GM15510 (cell line): ENCODE data around the gene PRSS38.

Experiments
- POLR2A ChIP-seq: IDR thresholded peaks from 3 replicates; pipeline ENCODE4 v1.6.1; 2011; ENCODE audit warnings: borderline replicate concordance; ENCODE audit not compliant: insufficient read length; ENCODE audit errors: extremely low read depth

The PRSS38 gene

GRCh38 chr1:227795732-227796131 lies 19.7 kb upstream of the PRSS38 start:
- TF ChIP-seq POLR2A, result no peak

DNA sequence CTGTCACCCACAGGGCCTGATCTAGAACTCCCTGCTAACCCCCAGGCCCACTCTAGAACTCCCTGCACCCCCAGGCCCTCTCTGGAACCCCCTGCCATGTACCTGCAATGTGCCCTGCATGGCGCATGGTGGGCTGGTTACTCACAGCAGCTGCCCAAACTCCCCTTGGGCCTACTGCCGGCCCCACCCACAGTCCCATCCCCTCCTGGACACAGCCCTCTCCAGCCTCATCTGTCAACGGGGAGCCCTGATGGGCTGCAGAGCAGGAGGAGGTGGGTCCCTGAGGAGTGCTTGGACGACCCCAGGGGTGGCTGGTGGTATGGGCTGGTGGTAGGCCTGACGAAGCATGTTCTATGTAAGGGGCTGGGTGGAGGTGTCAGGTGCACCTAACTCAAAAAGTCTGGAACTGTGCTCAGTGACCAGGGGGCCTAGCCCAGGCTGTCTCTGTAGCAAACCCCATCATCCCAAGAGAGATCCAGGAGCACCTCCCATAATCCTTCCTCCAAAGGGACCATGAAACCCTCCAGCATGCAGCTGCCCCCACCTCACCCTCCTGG lies 19.0 kb upstream of the PRSS38 start:
- no peak for TF ChIP-seq POLR2A

- TF ChIP-seq POLR2A, result no peak
Measured at GRCh38 chr1:227797144-227797543, 18.3 kb upstream of the PRSS38 start.

DNA sequence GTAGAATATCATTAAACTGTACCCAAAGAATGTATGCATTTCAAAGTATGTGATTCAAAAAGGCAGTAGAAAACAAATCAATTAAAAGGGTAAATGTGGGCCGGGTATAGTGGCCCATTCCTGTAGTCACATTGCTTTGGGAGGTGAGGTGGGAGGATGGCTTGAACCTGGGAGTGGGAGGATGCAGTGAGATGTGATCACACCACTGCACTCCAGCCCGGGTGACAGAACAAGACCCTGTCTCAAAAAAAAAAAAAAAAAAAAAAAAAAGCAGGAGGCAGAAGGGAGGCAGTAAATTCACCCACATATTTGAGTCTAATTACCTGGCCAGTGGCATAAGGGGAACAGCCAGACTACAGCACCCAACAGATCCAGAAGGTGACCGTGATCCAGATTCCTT lies 17.9 kb upstream of the PRSS38 start:
- no peak for TF ChIP-seq POLR2A

- TF ChIP-seq POLR2A, result no peak
Measured at GRCh38 chr1:227798078-227798802, 17.2 kb upstream of the PRSS38 start.

DNA sequence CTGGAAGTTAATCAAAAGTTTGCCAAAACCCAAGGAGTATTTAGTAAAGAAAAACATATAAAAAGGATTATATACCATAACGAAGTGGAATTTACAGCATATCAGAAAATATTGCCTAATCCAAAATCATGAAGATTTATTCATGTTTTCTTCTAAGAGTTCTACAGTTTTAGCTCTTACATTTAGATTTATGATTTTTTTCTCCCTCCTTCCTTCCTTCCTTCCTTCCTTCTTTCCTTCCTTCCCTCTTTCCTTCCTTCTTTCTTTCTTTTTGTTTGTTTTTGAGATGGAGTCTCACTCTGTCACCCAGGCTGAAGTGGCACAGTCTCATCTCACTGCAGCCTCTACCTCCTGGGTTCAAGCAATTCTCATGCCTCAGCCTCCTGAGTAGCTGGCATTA lies 15.7 kb upstream of the PRSS38 start:
- no peak for TF ChIP-seq POLR2A

DNA sequence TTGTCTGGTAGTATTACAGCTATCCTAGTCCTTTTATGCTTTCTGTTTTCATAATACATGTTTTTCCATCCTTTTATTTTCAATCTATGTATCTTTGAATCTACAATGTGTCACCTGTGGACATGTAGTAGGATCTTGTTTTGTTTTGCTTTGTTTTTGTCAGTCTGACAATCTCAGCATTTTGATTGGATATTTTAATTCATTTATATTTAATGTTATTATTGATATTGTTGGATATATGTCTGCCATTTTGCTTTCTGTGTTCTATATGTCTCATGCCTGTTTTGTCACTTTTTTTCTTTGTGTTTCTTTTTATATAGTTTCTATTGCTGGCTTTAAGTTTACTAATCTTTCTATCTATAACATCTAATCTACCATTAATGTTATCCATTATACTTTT lies 11.5 kb upstream of the PRSS38 start:
- TF ChIP-seq POLR2A, result no peak

GRCh38 chr1:227805606-227806197 lies 9.8 kb upstream of the PRSS38 start:
- no peak for TF ChIP-seq POLR2A

DNA sequence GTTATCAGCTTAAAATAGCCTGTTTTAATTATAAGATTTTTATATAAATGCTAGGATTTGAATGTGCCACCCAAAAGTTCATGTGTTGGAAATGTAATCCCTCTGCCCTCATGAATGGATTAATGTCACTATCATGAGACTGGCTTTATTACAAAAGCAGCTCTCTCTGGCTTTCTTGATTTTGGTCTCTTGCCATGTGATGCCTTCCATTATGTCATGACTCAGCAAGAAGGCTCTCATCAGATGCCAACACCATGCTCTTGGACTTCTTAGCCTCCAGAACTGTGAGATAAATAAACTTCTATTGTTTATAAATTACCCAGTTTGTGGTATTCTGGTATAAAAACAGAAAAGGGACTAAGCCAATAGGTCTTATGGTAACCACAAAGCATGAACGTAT lies 6.9 kb upstream of the PRSS38 start:
- no peak for TF ChIP-seq POLR2A

- no peak for TF ChIP-seq POLR2A
Measured at GRCh38 chr1:227809026-227809425, 6.4 kb upstream of the PRSS38 start.

DNA sequence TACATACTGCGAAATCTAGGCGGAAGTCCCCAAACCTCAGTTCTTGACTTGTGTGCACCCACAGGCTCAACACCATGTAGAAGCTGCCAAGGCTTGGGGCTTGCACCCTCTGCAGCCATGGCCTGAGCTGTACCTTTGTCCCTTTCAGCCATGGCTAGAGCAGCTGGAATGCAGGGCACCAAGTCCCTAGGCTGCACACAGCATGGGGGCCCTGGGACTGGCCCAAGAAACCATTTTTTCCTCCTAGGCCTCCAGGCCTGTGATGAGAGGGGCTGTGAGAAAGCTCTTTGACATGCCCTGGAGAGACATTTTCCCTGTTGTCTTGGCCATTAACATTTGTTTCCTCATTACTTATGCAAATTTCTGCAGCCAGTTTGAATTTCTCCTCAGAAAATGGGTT lies 1.5 kb upstream of the PRSS38 start:
- TF ChIP-seq POLR2A, result no peak

DNA sequence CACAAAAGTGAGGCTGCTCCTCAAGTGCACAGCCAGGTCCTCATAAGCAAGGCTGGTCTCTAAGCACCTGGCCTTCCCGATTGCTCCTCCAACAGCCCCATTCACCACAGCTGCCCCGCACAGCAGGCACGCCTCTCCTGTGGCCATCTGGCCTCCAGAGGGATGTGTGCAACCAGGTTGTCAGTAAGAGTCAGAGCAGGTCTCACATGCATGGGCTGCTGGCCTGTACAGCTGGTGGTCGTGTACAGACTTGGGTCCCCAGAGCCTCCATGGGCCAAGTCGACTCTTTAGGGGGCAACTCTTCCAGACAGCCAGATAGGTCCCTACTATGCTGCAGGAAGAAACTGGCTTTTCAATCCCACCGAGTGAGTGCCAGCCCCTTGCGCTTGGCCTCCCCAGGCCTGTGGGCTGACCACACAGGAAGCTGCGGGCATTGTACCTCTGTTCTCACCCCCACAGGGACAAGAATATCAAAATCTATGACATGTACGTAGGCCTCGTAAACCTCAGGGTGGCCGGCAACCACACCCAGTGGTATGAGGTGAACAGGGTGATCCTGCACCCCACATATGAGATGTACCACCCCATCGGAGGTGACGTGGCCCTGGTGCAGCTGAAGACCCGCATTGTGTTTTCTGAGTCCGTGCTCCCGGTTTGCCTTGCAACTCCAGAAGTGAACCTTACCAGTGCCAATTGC lies 1.4 kb downstream of the PRSS38 start:
- no peak for TF ChIP-seq POLR2A

- no peak for TF ChIP-seq POLR2A
Measured at GRCh38 chr1:227823537-227823936, 8.1 kb downstream of the PRSS38 start.

DNA sequence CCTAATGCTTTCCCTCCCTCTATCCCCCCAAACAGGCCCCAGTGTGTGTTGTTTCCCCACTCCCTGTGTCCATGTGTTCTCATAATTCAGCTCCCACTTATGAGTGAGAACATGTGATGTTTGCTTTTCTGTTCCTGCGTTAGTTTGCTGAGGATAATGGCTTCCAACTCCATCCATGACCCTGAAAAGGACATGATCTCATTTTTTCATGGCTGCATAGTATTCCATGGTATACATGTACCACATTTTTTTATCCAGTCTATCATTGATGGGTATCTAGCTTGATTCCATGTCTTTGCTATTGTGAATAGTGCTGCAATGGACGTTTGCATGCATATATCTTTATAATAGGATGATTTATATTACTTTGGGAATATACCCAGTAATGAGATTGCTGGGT lies 8.7 kb downstream of the PRSS38 start:
- no peak for TF ChIP-seq POLR2A

- TF ChIP-seq POLR2A, result no peak
Measured at GRCh38 chr1:227828786-227829185, 13.3 kb downstream of the PRSS38 start.
